GM23338 (cell line): Measurements from ENCODE around the gene CDK10. TPM values are rescaled to one million over a fixed set of nuclear protein-coding genes. Genes with fewer than 3 reads are reported as not detected.

Experiments
- ATAC-seq: fragments of 200-7000 bp; cut with Tn5 transposase; 3 replicates; pipeline ENCODE4 v1.9.1; 2020
- DNase-seq: peaks from one replicate; pipeline ENCODE4 v3.0.0-alpha.2; 2015; ENCODE audit warnings: low spot score
- H2AFZ ChIP-seq: fragments of 200-600 bp; sonication (generic); 2 replicates; pipeline ENCODE4 v1.8.0; 2016; ENCODE audit warnings: antibody characterized with exemption, mild to moderate bottlenecking, moderate library complexity
- H3F3A ChIP-seq: fragments of 200-600 bp; sonication (generic); replicated peaks from 2 replicates; pipeline ENCODE4 v1.8.0; 2017; ENCODE audit warnings: antibody characterized with exemption, mixed run types, low read depth
- H3K27ac ChIP-seq: fragments of 200-600 bp; sonication (generic); 2 replicates; pipeline ENCODE4 v1.6.1; 2016; ENCODE audit warnings: low read depth
- H3K27me3 ChIP-seq: fragments of 200-600 bp; sonication (generic); 2 replicates; pipeline ENCODE4 v1.8.0; 2016; ENCODE audit warnings: mild to moderate bottlenecking, mixed run types, moderate library complexity; ENCODE audit not compliant: insufficient read depth
- H3K36me3 ChIP-seq: fragments of 200-600 bp; sonication (generic); 2 replicates; pipeline ENCODE4 v1.8.0; 2016; ENCODE audit warnings: mild to moderate bottlenecking; ENCODE audit not compliant: insufficient read depth
- H3K4me1 ChIP-seq: fragments of 200-600 bp; sonication (generic); 2 replicates; pipeline ENCODE4 v1.8.0; 2016; ENCODE audit warnings: mild to moderate bottlenecking, moderate library complexity; ENCODE audit not compliant: insufficient read depth
- H3K4me2 ChIP-seq: fragments of 200-600 bp; sonication (generic); 2 replicates; pipeline ENCODE4 v1.7.1; 2017; ENCODE audit warnings: mixed run types
- H3K4me3 ChIP-seq: fragments of 200-600 bp; sonication (generic); 2 replicates; pipeline ENCODE4 v1.6.1; 2016; ENCODE audit warnings: mixed run types
- H3K79me2 ChIP-seq: fragments of 200-600 bp; sonication (generic); replicated peaks from 2 replicates; pipeline ENCODE4 v1.8.0; 2017; ENCODE audit warnings: mild to moderate bottlenecking; ENCODE audit not compliant: insufficient read depth
- H3K9me2 ChIP-seq: fragments of 200-600 bp; sonication (generic); 2 replicates; pipeline ENCODE4 v1.8.0; 2017; ENCODE audit not compliant: insufficient read depth
- H4K20me1 ChIP-seq: fragments of 200-600 bp; sonication (generic); replicated peaks from 2 replicates; pipeline ENCODE4 v1.8.0; 2017; ENCODE audit warnings: mild to moderate bottlenecking; ENCODE audit not compliant: insufficient read depth
- H3K27ac Mint-ChIP-seq: 2 replicates; pipeline ENCODE4 v1.8.0; 2020; ENCODE audit warnings: inconsistent platforms, mild to moderate bottlenecking, moderate library complexity, mixed read lengths
- H3K27me3 Mint-ChIP-seq: 3 replicates; pipeline ENCODE4 v1.8.0; 2022; ENCODE audit warnings: low read depth, mild to moderate bottlenecking, moderate library complexity, mixed read lengths, inconsistent platforms; ENCODE audit not compliant: insufficient read depth, poor library complexity
- H3K36me3 Mint-ChIP-seq: 3 replicates; pipeline ENCODE4 v1.8.0; 2021; ENCODE audit warnings: low read depth, mild to moderate bottlenecking, inconsistent platforms, moderate library complexity, mixed read lengths
- H3K4me1 Mint-ChIP-seq: 3 replicates; pipeline ENCODE4 v1.8.0; 2020; ENCODE audit warnings: mild to moderate bottlenecking, inconsistent platforms, mixed read lengths
- H3K4me3 Mint-ChIP-seq: 3 replicates; pipeline ENCODE4 v1.8.0; 2021; ENCODE audit warnings: moderate library complexity, mild to moderate bottlenecking, inconsistent platforms, mixed read lengths
- H3K9me3 Mint-ChIP-seq: 3 replicates; pipeline ENCODE4 v1.8.0; 2020; ENCODE audit warnings: moderate library complexity, mild to moderate bottlenecking, inconsistent platforms, mixed read lengths
- CREB1 ChIP-seq: fragments of 250-450 bp; sonication (Bioruptor Pico); IDR thresholded peaks from 2 replicates; pipeline ENCODE4 v1.5.0; 2020; ENCODE audit warnings: low read depth, mild to moderate bottlenecking, moderate library complexity
- CTCF ChIP-seq, 2 experiments: fragments of 200-600 bp in 1 of 2; sonication (generic) in 1 of 2; conservative IDR thresholded peaks; 2 replicates each; pipeline versions ENCODE4 v1.5.1 to v1.6.1; 2016 to 2017; ENCODE audit warnings: antibody characterized with exemption in 2 of 2, low read depth in 2 of 2, mild to moderate bottlenecking in 2 of 2, moderate library complexity in 1 of 2
- ETS1 ChIP-seq: IDR thresholded peaks from 2 replicates; pipeline ENCODE4 v1.6.1; 2016; ENCODE audit warnings: antibody characterized with exemption
- EZH2 ChIP-seq: fragments of 200-600 bp; sonication (generic); IDR thresholded peaks from one replicate; pipeline ENCODE4 v1.8.0; 2017; ENCODE audit warnings: antibody characterized with exemption, mild to moderate bottlenecking, low read depth; ENCODE audit not compliant: unreplicated experiment
- EZH2phosphoT487 ChIP-seq: fragments of 200-600 bp; sonication (generic); IDR thresholded peaks from one replicate; pipeline ENCODE4 v1.8.1; 2018; ENCODE audit warnings: antibody characterized with exemption; ENCODE audit not compliant: unreplicated experiment
- JUNB ChIP-seq: IDR thresholded peaks from one replicate; pipeline ENCODE4 v1.6.1; 2016; ENCODE audit warnings: antibody characterized with exemption; ENCODE audit not compliant: unreplicated experiment
- NANOG ChIP-seq: IDR thresholded peaks from 2 replicates; pipeline ENCODE4 v1.6.1; 2016; ENCODE audit warnings: antibody characterized with exemption, borderline replicate concordance
- POLR2AphosphoS5 ChIP-seq: IDR thresholded peaks from 2 replicates; pipeline ENCODE4 v1.6.1; 2016; ENCODE audit warnings: antibody characterized with exemption, low read depth
- REST ChIP-seq: IDR thresholded peaks from one replicate; pipeline ENCODE4 v1.6.1; 2018; ENCODE audit warnings: antibody characterized with exemption; ENCODE audit not compliant: unreplicated experiment
- STAT1 ChIP-seq: IDR thresholded peaks from one replicate; pipeline ENCODE4 v1.6.1; 2016; ENCODE audit warnings: antibody characterized with exemption; ENCODE audit not compliant: unreplicated experiment
- ZNF114 ChIP-seq: fragments of 250-450 bp; sonication (Bioruptor Pico); IDR thresholded peaks from 2 replicates; pipeline ENCODE4 v1.5.0; 2020; ENCODE audit warnings: mild to moderate bottlenecking, moderate library complexity
- ZNF331 ChIP-seq: fragments of 250-450 bp; sonication (Bioruptor Pico); IDR thresholded peaks from 2 replicates; pipeline ENCODE4 v1.5.0; 2020; ENCODE audit warnings: low read depth, mild to moderate bottlenecking, moderate library complexity
- ZNF462 ChIP-seq: fragments of 250-450 bp; sonication (Bioruptor Pico); IDR thresholded peaks from 2 replicates; pipeline ENCODE4 v1.5.0; 2020; ENCODE audit warnings: mild to moderate bottlenecking, moderate library complexity
- polyA plus RNA-seq: library from polyadenylated mRNA; unstranded; fragments of >200 nt; fragmentation: Nextera tagmentation; extraction: Ambion mirVana; gene quantifications from 2 replicates; pipeline ENCODE4 v1.2.1, GENCODE V29; 2016
- total RNA-seq: library from RNA; depleted of rRNA; stranded (reverse); fragments of >200 nt; shearing (Covaris generic); gene quantifications from 2 replicates; pipeline ENCODE4 v1.2.3, GENCODE V29; 2014

CDK10 gene
- total and polyA plus RNA-seq, 2 experiments from 2014 or later, result 64.6 to 88.0 TPM

GRCh38 chr16:89707695-89708094, 21.2 kb downstream of the CDK10 start:
- Histone ChIP-seq H3K4me3 (no peak overlapping the region), H3K9me2 (no peaks in the 10 kb centered on the region), H3K79me2 (peaks cover 2% of the 10 kb centered on the region), H3K4me2 (no peak overlapping the region), H3K27ac (no peak overlapping the region), H3F3A (0 out of 2 replicates have a peak, but pooled peaks cover 8% of the 10 kb centered on the region), H2AFZ (no peak overlapping the region), H3K36me3 (no peaks in the 10 kb centered on the region), H4K20me1 (no peaks in the 10 kb centered on the region; the same call in 1 of the 2 replicates), H3K4me1 (peaks cover 12% of the 10 kb centered on the region), H3K27me3 (peaks cover 23% of the 10 kb centered on the region; the same call in 1 of the 2 replicates)
- no peaks in the 10 kb centered on the region for H3K9me3 Mint-ChIP-seq
- H3K27ac Mint-ChIP-seq, result no peak overlapping the region
- H3K4me1 Mint-ChIP-seq, result peaks cover 11% of the 10 kb centered on the region; the same call in 2 of the 3 replicates
- TF ChIP-seq CREB1 (CRISPR knock-in tag) (no peak), CTCF (conservative IDR thresholded peaks at IDR 0.05; ENCODE audit: low read depth in 2 of 2) (no peak), ZNF331 (CRISPR knock-in tag) (no peak), ETS1 (no peak), NANOG (no peak), STAT1 (no peak), ZNF462 (no peak), ZNF114 (no peak), POLR2AphosphoS5 (no peak), EZH2phosphoT487 (no peak), REST (no peak), JUNB (no peak), EZH2 (no peak)
- DNase-seq, result no peak
- no peak overlapping the region for H3K4me3 Mint-ChIP-seq
- no peak for ATAC-seq
- no peaks in the 10 kb centered on the region for H3K36me3 Mint-ChIP-seq
- peaks cover 35% of the 10 kb centered on the region for H3K27me3 Mint-ChIP-seq
